Progenitor cell of endocrine pancreas (in vitro differentiated cells): ENCODE measurements around the gene NCKAP5. TPM values are rescaled to one million over a fixed set of nuclear protein-coding genes. Genes with fewer than 3 reads are reported as not detected.

Source experiments
- DNase-seq: peaks from one replicate; pipeline ENCODE4 v3.0.0; 2021; ENCODE audit warnings: low spot score; ENCODE audit not compliant: unreplicated experiment
- H3K27ac Mint-ChIP-seq: 2 replicates; pipeline ENCODE4 v1.8.0; 2021; ENCODE audit warnings: mild to moderate bottlenecking, moderate library complexity, mixed read lengths
- H3K27me3 Mint-ChIP-seq: 2 replicates; pipeline ENCODE4 v1.8.0; 2021; ENCODE audit warnings: mixed read lengths
- H3K36me3 Mint-ChIP-seq: 2 replicates; pipeline ENCODE4 v1.8.0; 2022; ENCODE audit warnings: mixed read lengths; ENCODE audit not compliant: insufficient read depth
- H3K4me1 Mint-ChIP-seq: 2 replicates; pipeline ENCODE4 v1.8.0; 2021; ENCODE audit warnings: low read depth, mixed read lengths
- H3K4me3 Mint-ChIP-seq: 2 replicates; pipeline ENCODE4 v1.8.0; 2021; ENCODE audit warnings: low read depth, mild to moderate bottlenecking, moderate library complexity, mixed read lengths
- H3K9me3 Mint-ChIP-seq: 2 replicates; pipeline ENCODE4 v1.8.0; 2021; ENCODE audit warnings: low read depth, mixed read lengths
- CTCF ChIP-seq: fragments of 200-600 bp; sonication (generic); IDR thresholded peaks from one replicate; pipeline ENCODE4 v1.5.0; 2021; ENCODE audit warnings: antibody characterized with exemption, mild to moderate bottlenecking; ENCODE audit not compliant: unreplicated experiment
- total RNA-seq: library from RNA; stranded (reverse); gene quantifications from 2 replicates; pipeline ENCODE4 v1.2.1, GENCODE V29; 2021

NCKAP5 gene
- total RNA-seq, 1 donor from 2014 or later: 1.7 TPM

GRCh38 chr2:133063775-133064174 lies 504.5 kb downstream of the NCKAP5 start:
- DNase-seq: peak; percentile 60
- H3K27me3 Mint-ChIP-seq: peaks cover 12% of the 10 kb centered on the region
- no peak overlapping the region for H3K4me3 Mint-ChIP-seq

GRCh38 chr2:133062931-133063665 lies 505.2 kb downstream of the NCKAP5 start:
- Mint-ChIP-seq H3K27ac (no peak overlapping the region), H3K27me3 (peaks cover 11% of the 10 kb centered on the region), H3K4me3 (no peak overlapping the region), H3K4me1 (no peaks in the 10 kb centered on the region), H3K9me3 (no peaks in the 10 kb centered on the region), H3K36me3 (no peaks in the 10 kb centered on the region)
- no peak for TF ChIP-seq CTCF
- no peak for DNase-seq

More at GRCh38 chr2:133063775-133064174, 504.5 kb downstream of the NCKAP5 start:
- no peaks in the 10 kb centered on the region for H3K36me3 Mint-ChIP-seq
- no peak for TF ChIP-seq CTCF
- H3K27ac Mint-ChIP-seq: no peak overlapping the region
- no peaks in the 10 kb centered on the region for H3K4me1 Mint-ChIP-seq
- H3K9me3 Mint-ChIP-seq: no peaks in the 10 kb centered on the region

- Mint-ChIP-seq H3K4me1 (no peaks in the 10 kb centered on the region), H3K4me3 (no peak overlapping the region), H3K27ac (no peak overlapping the region), H3K36me3 (no peaks in the 10 kb centered on the region), H3K9me3 (no peaks in the 10 kb centered on the region), H3K27me3 (peaks cover 3% of the 10 kb centered on the region)
- no peak for TF ChIP-seq CTCF
- no peak for DNase-seq
Observed at GRCh38 chr2:133061874-133062593, 506.2 kb downstream of the NCKAP5 start.

GRCh38 chr2:133054297-133054696 lies 514.0 kb downstream of the NCKAP5 start:
- Mint-ChIP-seq H3K27ac (no peak overlapping the region), H3K4me1 (no peaks in the 10 kb centered on the region), H3K27me3 (peaks cover 10% of the 10 kb centered on the region), H3K4me3 (no peak overlapping the region), H3K36me3 (no peaks in the 10 kb centered on the region), H3K9me3 (no peaks in the 10 kb centered on the region)
- no peak for TF ChIP-seq CTCF
- DNase-seq: no peak

- Mint-ChIP-seq H3K27me3 (peaks cover 10% of the 10 kb centered on the region), H3K36me3 (no peaks in the 10 kb centered on the region), H3K4me1 (no peaks in the 10 kb centered on the region), H3K9me3 (no peaks in the 10 kb centered on the region), H3K27ac (no peak overlapping the region), H3K4me3 (no peak overlapping the region)
- no peak for TF ChIP-seq CTCF
- no peak for DNase-seq
Observed at GRCh38 chr2:133053541-133053940, 514.7 kb downstream of the NCKAP5 start.
